CD14-positive monocyte (primary cell): ENCODE data around the gene BOC. TPM values are rescaled to one million over a fixed set of nuclear protein-coding genes. Genes with fewer than 3 reads are reported as not detected.

ENCODE experiments used
- DNase-seq, 3 donors: peaks; one replicate each; pipeline ENCODE4 v3.0.0-alpha.2; 2011 to 2022
- H2AFZ ChIP-seq: 2 replicates; pipeline ENCODE4 v1.6.0; 2012; ENCODE audit warnings: mild to moderate bottlenecking, low read depth, low read length, inconsistent platforms; ENCODE audit not compliant: insufficient read depth, poor library complexity, severe bottlenecking
- H3K27ac ChIP-seq, 2 donors: 1 replicate in 1 of 2; 2 replicates in 1 of 2; pipeline ENCODE4 v1.5.1; 2012 to 2013; ENCODE audit warnings: low read length in 2 of 2, control low read depth in 1 of 2, inconsistent platforms in 1 of 2, low read depth in 1 of 2, mild to moderate bottlenecking in 1 of 2
- H3K27me3 ChIP-seq, 2 donors: one replicate each; pipeline versions ENCODE4 v1.6.0 to v1.6.1; 2011 to 2013; ENCODE audit warnings: low read length in 2 of 2; ENCODE audit not compliant: control insufficient read depth in 2 of 2, insufficient read depth in 2 of 2
- H3K36me3 ChIP-seq, 2 donors: replicated peaks in 1 of 2; 1 replicate in 1 of 2; 2 replicates in 1 of 2; pipeline versions ENCODE4 v1.5.1 to v1.6.1; 2012 to 2013; ENCODE audit warnings: low read length in 2 of 2, control low read depth in 1 of 2, inconsistent platforms in 1 of 2, mild to moderate bottlenecking in 1 of 2; ENCODE audit not compliant: insufficient read depth in 2 of 2, control insufficient read depth in 1 of 2
- H3K4me1 ChIP-seq, 2 donors: 1 replicate in 1 of 2; 2 replicates in 1 of 2; pipeline versions ENCODE4 v1.5.1 to v1.6.1; 2012 to 2013; ENCODE audit warnings: low read length in 2 of 2, control low read depth in 1 of 2, inconsistent platforms in 1 of 2, mild to moderate bottlenecking in 1 of 2, moderate library complexity in 1 of 2; ENCODE audit not compliant: insufficient read depth in 2 of 2, control insufficient read depth in 1 of 2
- H3K4me2 ChIP-seq: replicated peaks from 2 replicates; pipeline ENCODE3; 2012; ENCODE audit warnings: low read length, moderate library complexity, mild to moderate bottlenecking; ENCODE audit not compliant: poor library complexity, severe bottlenecking; ENCODE audit errors: extremely low read depth
- H3K4me3 ChIP-seq, 3 experiments: fragments of 200-600 bp in 1 of 3; sonication (generic) in 1 of 3; replicated peaks in 1 of 3; 1 replicate in 2 of 3; 2 replicates in 1 of 3; pipeline ENCODE4 v1.5.1; 2011 to 2013; ENCODE audit warnings: low read length in 3 of 3, mild to moderate bottlenecking in 3 of 3, control low read depth in 2 of 3, low read depth in 2 of 3, inconsistent platforms in 1 of 3, moderate library complexity in 1 of 3
- H3K79me2 ChIP-seq: 2 replicates; pipeline ENCODE4 v1.6.0; 2012; ENCODE audit warnings: mild to moderate bottlenecking, control low read depth, inconsistent platforms, low read length, moderate library complexity; ENCODE audit not compliant: insufficient read depth
- H3K9ac ChIP-seq: 2 replicates; pipeline ENCODE4 v1.6.0; 2017; ENCODE audit warnings: low read length, mild to moderate bottlenecking; ENCODE audit not compliant: insufficient read depth, poor library complexity, severe bottlenecking
- H3K9me3 ChIP-seq, 2 donors: replicated peaks in 1 of 2; 1 replicate in 1 of 2; 2 replicates in 1 of 2; pipeline versions ENCODE4 v1.5.1 to v1.6.1; 2012 to 2013; ENCODE audit warnings: low read length in 2 of 2, control low read depth in 1 of 2; ENCODE audit not compliant: control insufficient read depth in 1 of 2, insufficient read depth in 1 of 2
- H4K20me1 ChIP-seq: 2 replicates; pipeline ENCODE4 v1.6.0; 2012; ENCODE audit warnings: mild to moderate bottlenecking, low read length, control low read depth, moderate library complexity; ENCODE audit not compliant: insufficient read depth
- H3K27ac Mint-ChIP-seq, 7 donors: one replicate each; pipeline ENCODE4 v1.8.0; 2020; ENCODE audit warnings: mild to moderate bottlenecking in 7 of 7, mixed read lengths in 7 of 7, moderate library complexity in 6 of 7, inconsistent platforms in 2 of 7
- H3K27me3 Mint-ChIP-seq, 3 donors: one replicate each; pipeline ENCODE4 v1.8.0; 2021 to 2022; ENCODE audit warnings: low read depth in 3 of 3, mild to moderate bottlenecking in 3 of 3, mixed read lengths in 3 of 3, moderate library complexity in 3 of 3, inconsistent platforms in 1 of 3
- H3K36me3 Mint-ChIP-seq, 2 donors: one replicate each; pipeline ENCODE4 v1.8.0; 2020; ENCODE audit warnings: mixed read lengths in 2 of 2, inconsistent platforms in 1 of 2, mild to moderate bottlenecking in 1 of 2
- H3K4me1 Mint-ChIP-seq: one replicate; pipeline ENCODE4 v1.8.0; 2020; ENCODE audit warnings: mild to moderate bottlenecking, mixed read lengths
- H3K4me3 Mint-ChIP-seq, 2 donors: one replicate each; pipeline ENCODE4 v1.8.0; 2020; ENCODE audit warnings: mild to moderate bottlenecking in 2 of 2, mixed read lengths in 2 of 2, moderate library complexity in 1 of 2
- H3K9me3 Mint-ChIP-seq, 7 donors: one replicate each; pipeline ENCODE4 v1.8.0; 2020 to 2022; ENCODE audit warnings: mixed read lengths in 7 of 7, mild to moderate bottlenecking in 6 of 7, moderate library complexity in 6 of 7, inconsistent platforms in 2 of 7
- CTCF ChIP-seq: fragments of 200-600 bp; IDR thresholded peaks from one replicate; pipeline ENCODE4 v1.8.0; 2022; ENCODE audit warnings: antibody characterized with exemption, mild to moderate bottlenecking
- WGBS: methylation state at CpG from one replicate; pipeline ENCODE4 v1.1.5; 2013; ENCODE audit warnings: missing lambda C conversion rate; ENCODE audit not compliant: insufficient coverage; 5-methylcytosine and 5-hydroxymethylcytosine counted together
- intact Hi-C, 2 donors: fragments of 100-400 bp; cut with micrococcal nuclease; formaldehyde crosslinking; loops; one replicate each; pipeline versions ENCODE4 v1.15.0 to v1.15.1; 2023
- polyA plus RNA-seq, 3 donors: library from polyadenylated mRNA; depleted of rRNA in 1 of 3; unstranded in 2 of 3; stranded (reverse) in 1 of 3; fragments of 300-500 nt in 2 of 3; fragments of >200 nt in 1 of 3; fragmentation: Illumina TruSeq in 2 of 3; gene quantifications; 1 replicate in 2 of 3; 2 replicates in 1 of 3; pipeline ENCODE4 v1.2.3, GENCODE V29; 2012 to 2021

Gene BOC
- polyA plus RNA-seq, 3 donors: not detected

- Mint-ChIP-seq H3K4me3 (no peak overlapping the region), H3K27ac (no peak overlapping the region), H3K27me3 (peaks cover 0 to 6% (median 4%) of the 10 kb centered on the region in 3 donors), H3K4me1 (no peaks in the 10 kb centered on the region), H3K36me3 (no peaks in the 10 kb centered on the region), H3K9me3 (peaks cover 0 to 17% (median 4%) of the 10 kb centered on the region in 7 donors)
- Histone ChIP-seq H3K4me2 (no peak overlapping the region), H3K4me3 (no peak overlapping the region), H3K9me3 (peaks cover 0 to 6% of the 10 kb centered on the region in 2 donors), H2AFZ (peak overlapping the region; percentile 31), H4K20me1 (no peaks in the 10 kb centered on the region), H3K79me2 (no peaks in the 10 kb centered on the region), H3K4me1 (no peaks in the 10 kb centered on the region), H3K27me3 (no peaks in the 10 kb centered on the region), H3K36me3 (no peaks in the 10 kb centered on the region), H3K27ac (no peak overlapping the region), H3K9ac (no peak overlapping the region)
- no peak for TF ChIP-seq CTCF
- intact Hi-C loops: no loop called here
- DNase-seq: no peak
These were observed 26.0 kb upstream of the BOC start for GRCh38 chr3:113185194-113185835.

- Histone ChIP-seq H3K27me3 (no peaks in the 10 kb centered on the region), H2AFZ (no peak overlapping the region), H3K79me2 (no peaks in the 10 kb centered on the region), H4K20me1 (no peaks in the 10 kb centered on the region), H3K27ac (no peak overlapping the region), H3K9ac (no peak overlapping the region), H3K9me3 (peaks cover 0 to 6% of the 10 kb centered on the region in 2 donors), H3K4me1 (no peaks in the 10 kb centered on the region), H3K4me3 (no peak overlapping the region), H3K36me3 (no peaks in the 10 kb centered on the region), H3K4me2 (no peak overlapping the region)
- Mint-ChIP-seq H3K36me3 (no peaks in the 10 kb centered on the region), H3K27ac (no peak overlapping the region), H3K9me3 (peaks cover 0 to 17% (median 4%) of the 10 kb centered on the region in 7 donors), H3K27me3 (peaks cover 0 to 6% (median 4%) of the 10 kb centered on the region in 3 donors), H3K4me1 (no peaks in the 10 kb centered on the region), H3K4me3 (no peak overlapping the region)
- WGBS: 91% methylated on average over 3 of the region's 5 CpGs
- DNase-seq: no peak
- TF ChIP-seq CTCF: no peak
- intact Hi-C loops: no loop called here
These were observed 24.8 kb upstream of the BOC start for GRCh38 chr3:113186566-113186965.
